Measurements from ENCODE around the gene BYSL.

BYSL gene

DNA sequence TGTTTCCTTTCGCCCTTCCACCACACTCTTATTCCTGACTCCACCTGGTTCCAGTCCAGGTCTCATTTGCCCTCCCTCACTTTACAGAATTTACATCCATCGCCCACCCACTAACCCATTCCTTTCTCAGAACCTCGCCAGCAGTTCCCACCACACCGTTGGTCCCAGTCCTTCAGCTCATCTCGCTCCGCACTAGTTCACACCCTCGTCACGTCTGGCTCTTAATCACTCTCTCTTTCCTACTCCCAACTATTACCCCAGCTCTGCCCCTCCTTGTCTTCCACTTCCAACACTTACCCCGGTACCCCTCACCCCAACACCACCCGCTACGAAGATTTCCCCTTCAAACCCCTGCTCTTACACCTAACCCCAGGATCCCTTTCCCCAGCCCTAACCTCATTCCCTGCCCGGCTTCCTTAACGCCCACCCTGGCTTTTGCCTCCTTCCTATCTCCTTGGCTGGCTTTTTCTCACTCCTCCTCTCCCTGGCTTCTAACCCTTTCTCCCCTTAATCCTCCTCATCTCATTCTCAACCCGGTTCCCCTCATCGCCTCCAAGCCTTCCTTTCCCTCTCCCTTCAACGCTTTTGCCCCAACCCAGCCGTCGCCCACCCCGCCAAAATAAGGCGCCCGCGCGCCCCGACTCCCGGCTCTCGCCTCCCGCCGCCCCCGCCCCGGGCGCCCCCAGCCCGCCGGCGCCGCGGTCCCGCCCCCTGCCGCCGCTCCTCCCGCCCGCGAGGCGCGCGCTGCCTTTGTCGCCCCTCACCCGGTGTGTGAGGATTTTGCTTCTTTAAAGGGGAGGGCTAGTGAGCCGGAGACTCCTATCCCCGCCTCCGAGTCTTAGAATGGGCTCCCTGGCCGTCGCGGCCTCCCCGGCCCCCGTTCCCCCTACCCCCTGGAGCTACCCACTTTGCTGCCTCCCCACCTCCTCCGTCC, 26.7 kb upstream of the BYSL start:
- TF ChIP-seq, protein P1, sequence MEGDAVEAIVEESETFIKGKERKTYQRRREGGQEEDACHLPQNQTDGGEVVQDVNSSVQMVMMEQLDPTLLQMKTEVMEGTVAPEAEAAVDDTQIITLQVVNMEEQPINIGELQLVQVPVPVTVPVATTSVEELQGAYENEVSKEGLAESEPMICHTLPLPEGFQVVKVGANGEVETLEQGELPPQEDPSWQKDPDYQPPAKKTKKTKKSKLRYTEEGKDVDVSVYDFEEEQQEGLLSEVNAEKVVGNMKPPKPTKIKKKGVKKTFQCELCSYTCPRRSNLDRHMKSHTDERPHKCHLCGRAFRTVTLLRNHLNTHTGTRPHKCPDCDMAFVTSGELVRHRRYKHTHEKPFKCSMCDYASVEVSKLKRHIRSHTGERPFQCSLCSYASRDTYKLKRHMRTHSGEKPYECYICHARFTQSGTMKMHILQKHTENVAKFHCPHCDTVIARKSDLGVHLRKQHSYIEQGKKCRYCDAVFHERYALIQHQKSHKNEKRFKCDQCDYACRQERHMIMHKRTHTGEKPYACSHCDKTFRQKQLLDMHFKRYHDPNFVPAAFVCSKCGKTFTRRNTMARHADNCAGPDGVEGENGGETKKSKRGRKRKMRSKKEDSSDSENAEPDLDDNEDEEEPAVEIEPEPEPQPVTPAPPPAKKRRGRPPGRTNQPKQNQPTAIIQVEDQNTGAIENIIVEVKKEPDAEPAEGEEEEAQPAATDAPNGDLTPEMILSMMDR (conservative IDR thresholded peaks at IDR 0.05; ENCODE audit: control insufficient read depth, insufficient read depth, low read depth, low read length): no peak
- peak overlapping the region; percentile 84 for H3K4me3 ChIP-seq (ENCODE audit: control insufficient read depth, low read depth, low read length)
- peak; percentile 10 for DNase-seq (ENCODE audit: low read depth)

DNA sequence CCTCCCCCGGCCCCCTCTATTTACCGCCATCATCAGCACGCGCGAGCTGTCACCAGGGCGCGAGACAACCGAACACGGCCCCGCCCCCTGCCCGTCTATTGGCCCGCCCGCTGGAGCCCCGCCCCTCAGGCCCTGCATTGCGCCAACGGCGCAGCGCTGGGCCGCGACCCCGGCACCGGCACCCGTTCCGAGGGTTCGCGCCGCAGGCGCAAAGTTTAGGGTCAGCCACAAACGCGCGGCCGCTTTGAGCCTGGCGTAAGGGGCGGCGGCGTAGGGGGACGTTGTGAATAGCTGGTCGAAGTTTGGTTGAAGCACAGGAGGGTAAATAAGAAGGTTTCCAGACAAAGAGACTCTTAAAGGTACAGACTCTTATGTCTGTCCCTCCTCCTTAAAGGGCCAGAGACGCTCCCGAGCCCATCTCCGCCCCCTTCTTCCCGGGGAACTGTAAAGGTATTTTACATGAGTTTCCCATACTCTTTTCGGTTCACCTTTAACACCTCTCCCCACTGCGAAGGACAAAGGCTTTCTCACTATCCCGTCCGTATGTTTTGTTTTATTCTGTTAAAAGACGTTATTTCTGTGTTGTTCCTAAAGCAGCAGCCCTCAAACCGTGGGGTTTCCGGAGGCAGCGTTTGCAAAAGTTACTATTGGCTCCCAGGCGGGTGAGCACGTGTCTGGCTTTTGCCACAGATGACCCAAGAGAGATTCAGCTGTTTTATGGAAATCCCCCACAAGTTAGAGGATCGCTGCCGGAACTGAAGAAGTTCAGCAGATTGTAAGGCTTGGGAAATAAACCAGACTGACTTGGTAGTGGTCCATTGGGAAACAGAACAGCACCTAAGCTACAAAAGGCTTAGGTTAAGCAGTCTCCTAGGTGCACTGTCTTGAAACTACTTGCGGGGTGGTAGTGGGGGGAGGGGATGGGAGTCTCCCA, 25.7 kb upstream of the BYSL start, which contains the start of gene USP49:
TSS of gene USP49 (minus strand) at position 76 of the 934 bp plus-strand sequence. CDS start 88,392 bp downstream, outside the sequence.
- DNase-seq (ENCODE audit: low read depth): peak; percentile 78
- TF ChIP-seq, protein P1 (conservative IDR thresholded peaks at IDR 0.05; ENCODE audit: control insufficient read depth, insufficient read depth, low read depth, low read length): no peak
- H3K4me3 ChIP-seq (ENCODE audit: control insufficient read depth, low read depth, low read length): peak within 1 kb of the TSS; percentile 84

DNA sequence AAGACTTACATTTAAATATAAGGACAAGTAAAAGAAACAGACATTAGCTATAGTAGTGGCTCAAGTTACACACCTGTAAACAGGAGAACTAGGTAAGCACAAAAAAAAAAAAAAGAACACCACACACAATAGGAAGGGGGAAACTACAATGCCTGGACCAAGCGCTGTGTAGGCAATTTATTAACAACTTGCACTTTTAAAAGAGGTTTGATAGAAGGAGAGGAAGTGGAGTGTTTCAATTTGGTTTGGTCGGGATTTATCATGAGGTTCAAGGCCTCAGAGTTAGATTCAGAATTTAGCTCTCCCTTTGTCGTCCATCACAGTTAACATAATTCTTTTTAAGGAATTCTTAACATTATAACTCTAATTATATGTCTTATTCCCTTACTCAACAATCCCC, 25.0 kb upstream of the BYSL start:
- TF ChIP-seq, protein P1 (conservative IDR thresholded peaks at IDR 0.05; ENCODE audit: control insufficient read depth, insufficient read depth, low read depth, low read length): no peak
- DNase-seq (ENCODE audit: low read depth): no peak
- H3K4me3 ChIP-seq (ENCODE audit: control insufficient read depth, low read depth, low read length): peak overlapping the region; percentile 84

DNA sequence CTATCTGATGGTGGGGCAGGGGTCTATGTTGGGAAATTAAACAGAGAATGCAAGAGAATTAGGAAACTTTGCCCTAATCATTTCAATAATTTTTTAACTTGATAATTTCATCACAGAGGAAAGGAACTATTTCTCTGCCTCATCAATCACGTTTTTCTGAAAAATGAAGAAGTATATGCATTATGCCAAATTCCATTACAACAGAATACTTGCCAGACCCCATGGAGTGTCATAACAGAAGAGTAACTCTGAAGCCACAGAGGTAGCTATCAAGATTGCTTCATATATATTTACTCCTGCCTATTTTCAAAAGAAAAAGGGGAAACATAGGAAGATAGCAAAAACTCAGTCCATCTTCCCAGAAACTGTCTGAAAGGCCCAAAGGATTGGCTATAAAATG, 20.4 kb upstream of the BYSL start:
- TF ChIP-seq, protein P1 (conservative IDR thresholded peaks at IDR 0.05; ENCODE audit: control insufficient read depth, insufficient read depth, low read depth, low read length): no peak
- H3K4me3 ChIP-seq (ENCODE audit: control insufficient read depth, low read depth, low read length): no peak overlapping the region
- no peak for DNase-seq (ENCODE audit: low read depth)

DNA sequence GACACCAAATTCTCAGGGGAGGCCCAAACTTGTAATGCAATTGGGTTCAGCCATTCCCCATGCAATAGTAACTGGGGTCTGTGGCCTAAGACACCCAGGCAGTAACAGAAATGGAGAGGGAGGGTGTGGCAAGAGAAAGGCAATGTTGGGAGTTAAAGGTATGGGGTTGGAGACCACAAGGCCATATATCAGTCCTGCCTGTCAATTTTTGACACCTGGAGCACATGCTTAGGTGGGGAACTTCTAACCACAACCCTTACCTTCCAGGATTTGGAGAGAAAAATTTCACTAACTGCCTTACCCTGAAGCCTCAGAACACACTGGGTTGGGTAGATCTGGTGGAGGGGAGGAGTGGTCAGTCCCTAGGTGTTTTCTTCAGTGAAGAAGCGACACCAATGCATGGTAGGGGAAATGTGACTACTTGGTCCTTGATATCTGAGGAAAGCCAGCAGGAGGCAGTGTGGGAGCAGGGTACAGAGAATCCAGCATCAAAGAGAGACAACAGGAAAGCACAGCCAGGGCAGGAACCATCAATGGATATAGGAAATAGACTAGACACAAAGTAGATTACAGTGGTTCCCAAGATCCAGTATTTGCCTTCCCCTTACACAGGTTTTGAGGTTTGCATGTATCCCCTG, 19.3 kb upstream of the BYSL start:
- H3K4me3 ChIP-seq (ENCODE audit: control insufficient read depth, low read depth, low read length): no peak overlapping the region
- TF ChIP-seq, protein P1 (conservative IDR thresholded peaks at IDR 0.05; ENCODE audit: control insufficient read depth, insufficient read depth, low read depth, low read length): peak; percentile 44
- peak; percentile 49 for DNase-seq (ENCODE audit: low read depth)

DNA sequence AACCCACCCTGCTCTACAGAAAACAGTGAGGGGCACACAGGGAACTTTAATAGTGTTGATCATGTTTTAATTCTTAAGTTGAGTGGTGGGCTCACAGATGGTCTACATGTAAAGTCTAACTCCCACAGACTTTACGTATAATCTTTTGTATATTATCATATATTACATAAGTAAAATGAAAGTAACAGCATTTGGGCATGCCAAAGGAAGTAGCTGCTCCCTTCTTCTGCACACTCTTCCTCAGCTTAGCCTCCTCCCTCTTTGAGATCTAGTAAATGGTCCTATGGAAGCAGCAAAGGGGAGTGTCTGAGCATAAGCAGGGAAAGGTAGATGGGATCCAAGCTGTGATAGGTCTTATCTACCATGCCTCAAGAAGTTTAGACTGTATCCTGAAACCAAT, 11.6 kb upstream of the BYSL start:
- DNase-seq (ENCODE audit: low read depth): no peak
- TF ChIP-seq, protein P1 (conservative IDR thresholded peaks at IDR 0.05; ENCODE audit: control insufficient read depth, insufficient read depth, low read depth, low read length): no peak
- H3K4me3 ChIP-seq (ENCODE audit: control insufficient read depth, low read depth, low read length): no peak overlapping the region

Measured in fibroblast of mammary gland (primary cell).